Kidney (tissue), 14 donors: Measurements from ENCODE around the gene PPP2R2C. TPM values are rescaled to one million over a fixed set of nuclear protein-coding genes. Genes with fewer than 3 reads are reported as not detected.

Source experiments
- DNase-seq, 5 donors: peaks; one replicate each; pipeline ENCODE4 v3.0.0-alpha.2; 2013 to 2020
- FAIRE-seq: peaks from 2 replicates; lab custom pipeline; 2012; peaks lifted over from hg19 to GRCh38; lab: Jason Lieb, UNC
- H3K27ac ChIP-seq, 2 donors: one replicate each; pipeline ENCODE4 v1.7.0; 2013; ENCODE audit warnings: low read depth in 2 of 2, low read length in 2 of 2, inconsistent platforms in 1 of 2
- H3K27me3 ChIP-seq: one replicate; pipeline ENCODE4 v1.7.1; 2013; ENCODE audit warnings: low read length, inconsistent platforms; ENCODE audit not compliant: control insufficient read depth, insufficient read depth
- H3K36me3 ChIP-seq, 3 donors: one replicate each; pipeline versions ENCODE4 v1.7.0 to v1.7.1; 2013; ENCODE audit warnings: low read length in 3 of 3, control low read depth in 1 of 3, inconsistent platforms in 1 of 3; ENCODE audit not compliant: insufficient read depth in 3 of 3, control insufficient read depth in 2 of 3
- H3K4me1 ChIP-seq, 3 donors: one replicate each; pipeline versions ENCODE4 v1.7.0 to v1.7.1; 2013; ENCODE audit warnings: low read length in 3 of 3, inconsistent platforms in 1 of 3, low read depth in 1 of 3; ENCODE audit not compliant: control insufficient read depth in 2 of 3, insufficient read depth in 2 of 3
- H3K4me3 ChIP-seq, 3 donors: one replicate each; pipeline versions ENCODE4 v1.7.0 to v1.8.1; 2013; ENCODE audit warnings: low read length in 3 of 3, control low read depth in 1 of 3, inconsistent platforms in 1 of 3
- H3K9ac ChIP-seq, 3 donors: one replicate each; pipeline versions ENCODE4 v1.7.0 to v1.7.1; 2013; ENCODE audit warnings: low read length in 3 of 3, control low read depth in 1 of 3, inconsistent platforms in 1 of 3
- H3K9me3 ChIP-seq, 3 donors: one replicate each; pipeline versions ENCODE4 v1.7.0 to v1.7.1; 2013; ENCODE audit warnings: low read length in 3 of 3, control low read depth in 1 of 3, inconsistent platforms in 1 of 3; ENCODE audit not compliant: control insufficient read depth in 2 of 3, insufficient read depth in 1 of 3
- intact Hi-C: fragments of 100-400 bp; cut with DNase I; formaldehyde crosslinking; loops from one replicate; pipeline ENCODE4 v1.11.1; 2022
- polyA plus RNA-seq: library from polyadenylated mRNA; stranded (reverse); fragments of 350-450 nt; fragmentation: Illumina TruSeq; extraction: RNeasy Lipid Tissue Mini Kit (QIAGEN cat#74804); gene quantifications from one replicate; pipeline ENCODE4 v1.2.3, GENCODE V29; 2014; ENCODE audit warnings: low read depth, low replicate concordance; ENCODE audit not compliant: insufficient read depth
- total RNA-seq: library from RNA; stranded (reverse); fragmentation: NEBNext Ultra II Directional; extraction: Animal tissue kit (Norgen Biotek cat#: 25700); gene quantifications from one replicate; pipeline ENCODE4 v1.2.1, GENCODE V29; 2021
- TF ChIP-seq, protein P1 (sequence below): IDR thresholded peaks from 3 replicates; pipeline ENCODE4 v1.5.1; 2012; ENCODE audit warnings: mild to moderate bottlenecking, moderate library complexity, borderline replicate concordance; ENCODE audit not compliant: insufficient read depth; ENCODE audit errors: extremely low read depth
- donor health status: control.
- donor health status: control.
- donor health status: control.
- donor health status: control.
- donor health status: control.
- donor health status: DM: yes; HTN: yes; CAD: no.
- donor health status: Normal renal cell carcinoma (clear cell type).

Gene PPP2R2C
- total and polyA plus RNA-seq, 2 donors from 2014 or later: 0.39 to 0.82 TPM

DNA sequence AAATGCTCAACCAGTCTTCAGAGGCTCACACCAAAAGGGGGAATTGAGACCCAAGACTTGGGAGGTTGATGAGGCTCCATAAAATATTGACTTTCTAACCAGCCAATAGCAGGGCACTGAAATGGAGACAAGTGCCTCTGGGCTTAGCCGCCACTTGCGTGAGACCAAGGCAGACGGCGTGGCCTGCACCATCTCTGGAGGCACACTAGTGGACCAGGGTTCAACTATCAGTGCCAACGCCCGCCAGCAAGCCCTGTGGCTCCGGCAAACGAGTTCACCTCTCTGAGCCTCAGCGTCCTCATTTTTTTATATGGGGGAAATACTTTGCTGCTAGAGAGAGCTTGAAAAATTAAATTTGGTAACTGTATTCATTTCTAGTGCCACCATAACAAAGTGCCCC, 50.3 kb downstream of the PPP2R2C start:
- H3K9ac ChIP-seq: no peak overlapping the region
- H3K27ac ChIP-seq: no peak overlapping the region
- H3K4me1 ChIP-seq: no peaks in the 10 kb centered on the region
- no peaks in the 10 kb centered on the region for H3K27me3 ChIP-seq
- DNase-seq: peak in 1 of 5 donors; percentile 45
- H3K36me3 ChIP-seq: no peaks in the 10 kb centered on the region
- TF ChIP-seq, protein P1, sequence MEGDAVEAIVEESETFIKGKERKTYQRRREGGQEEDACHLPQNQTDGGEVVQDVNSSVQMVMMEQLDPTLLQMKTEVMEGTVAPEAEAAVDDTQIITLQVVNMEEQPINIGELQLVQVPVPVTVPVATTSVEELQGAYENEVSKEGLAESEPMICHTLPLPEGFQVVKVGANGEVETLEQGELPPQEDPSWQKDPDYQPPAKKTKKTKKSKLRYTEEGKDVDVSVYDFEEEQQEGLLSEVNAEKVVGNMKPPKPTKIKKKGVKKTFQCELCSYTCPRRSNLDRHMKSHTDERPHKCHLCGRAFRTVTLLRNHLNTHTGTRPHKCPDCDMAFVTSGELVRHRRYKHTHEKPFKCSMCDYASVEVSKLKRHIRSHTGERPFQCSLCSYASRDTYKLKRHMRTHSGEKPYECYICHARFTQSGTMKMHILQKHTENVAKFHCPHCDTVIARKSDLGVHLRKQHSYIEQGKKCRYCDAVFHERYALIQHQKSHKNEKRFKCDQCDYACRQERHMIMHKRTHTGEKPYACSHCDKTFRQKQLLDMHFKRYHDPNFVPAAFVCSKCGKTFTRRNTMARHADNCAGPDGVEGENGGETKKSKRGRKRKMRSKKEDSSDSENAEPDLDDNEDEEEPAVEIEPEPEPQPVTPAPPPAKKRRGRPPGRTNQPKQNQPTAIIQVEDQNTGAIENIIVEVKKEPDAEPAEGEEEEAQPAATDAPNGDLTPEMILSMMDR: no peak
- intact Hi-C loops: no loop called here
- H3K4me3 ChIP-seq: no peak overlapping the region
- H3K9me3 ChIP-seq: no peaks in the 10 kb centered on the region
- FAIRE-seq: no peak

DNA sequence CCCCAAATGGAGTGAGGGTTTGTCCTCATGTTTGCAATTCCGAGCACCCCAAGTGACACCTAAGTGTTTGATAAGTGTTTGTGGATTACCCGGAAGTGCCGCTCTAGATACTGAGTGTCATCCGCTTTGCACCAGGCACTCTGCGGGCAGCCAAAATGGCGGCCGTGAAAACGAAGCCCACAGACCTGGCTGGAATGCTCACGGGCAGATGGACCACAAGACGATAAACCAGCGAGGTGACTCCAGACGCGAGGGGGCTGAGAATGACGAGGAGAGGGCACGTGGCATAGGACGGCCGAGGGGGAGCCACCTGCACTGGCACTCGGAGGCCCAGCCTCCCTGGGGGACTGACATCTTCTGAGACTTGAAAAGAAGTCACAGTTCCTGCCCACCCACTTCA, 51.0 kb downstream of the PPP2R2C start:
- no peak for FAIRE-seq
- Histone ChIP-seq H3K27me3 (no peaks in the 10 kb centered on the region), H3K36me3 (no peaks in the 10 kb centered on the region), H3K9ac (no peak overlapping the region), H3K4me1 (no peaks in the 10 kb centered on the region), H3K27ac (no peak overlapping the region), H3K9me3 (no peaks in the 10 kb centered on the region), H3K4me3 (no peak overlapping the region)
- peak in 1 of 5 donors; percentile 63 for DNase-seq
- TF ChIP-seq, protein P1: no peak
- intact Hi-C loops: no loop called here

DNA sequence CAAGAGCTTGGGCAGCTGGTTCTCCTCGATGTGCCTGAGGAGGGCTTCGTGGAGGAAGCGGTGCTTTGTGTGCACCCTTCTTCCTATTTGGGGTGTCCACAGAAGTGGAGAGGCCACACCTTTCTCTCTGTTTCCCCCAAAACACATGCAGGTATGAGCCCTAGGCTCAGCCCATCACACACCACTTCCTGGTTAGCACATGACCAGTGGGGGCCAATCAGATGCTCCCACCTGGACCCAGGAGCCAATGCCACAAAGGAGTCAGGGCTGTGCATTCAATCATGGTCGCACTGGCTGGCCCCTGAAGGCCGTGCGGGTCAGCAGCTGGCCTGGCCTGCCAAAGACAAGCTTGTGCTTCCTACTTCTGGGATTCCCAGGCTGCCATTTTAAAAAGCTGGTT, 51.4 kb downstream of the PPP2R2C start:
- no peak overlapping the region for H3K9ac ChIP-seq
- no peaks in the 10 kb centered on the region for H3K4me1 ChIP-seq
- H3K27ac ChIP-seq: no peak overlapping the region
- no peak for FAIRE-seq
- DNase-seq: peak in 1 of 5 donors; percentile 32
- H3K36me3 ChIP-seq: no peaks in the 10 kb centered on the region
- no peak overlapping the region for H3K4me3 ChIP-seq
- intact Hi-C loops: no loop called here
- TF ChIP-seq, protein P1: no peak
- no peaks in the 10 kb centered on the region for H3K27me3 ChIP-seq
- H3K9me3 ChIP-seq: no peaks in the 10 kb centered on the region

DNA sequence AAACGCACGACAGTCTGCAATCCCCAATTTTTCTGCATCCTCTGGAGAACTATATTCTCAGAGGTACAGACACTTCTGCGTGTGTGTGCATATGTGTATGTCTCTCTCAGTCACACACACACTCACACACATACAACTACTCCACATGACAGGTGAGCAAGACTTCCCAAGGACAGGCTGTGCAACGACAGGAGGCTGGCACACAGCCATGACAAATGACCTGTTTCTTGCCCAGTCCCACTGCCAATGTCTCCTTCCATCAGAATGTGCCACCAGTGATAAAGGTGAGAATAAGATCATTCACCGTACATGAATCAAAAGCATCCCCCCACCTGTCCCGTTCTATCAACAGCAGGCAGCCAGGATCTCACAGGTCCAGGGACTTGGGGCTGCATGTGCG, 52.4 kb downstream of the PPP2R2C start:
- intact Hi-C loops: no loop called here
- Histone ChIP-seq H3K27me3 (no peaks in the 10 kb centered on the region), H3K27ac (no peak overlapping the region), H3K36me3 (no peaks in the 10 kb centered on the region), H3K4me1 (no peaks in the 10 kb centered on the region), H3K4me3 (no peak overlapping the region), H3K9me3 (no peaks in the 10 kb centered on the region), H3K9ac (no peak overlapping the region)
- FAIRE-seq (no peak), DNase-seq (no peak)
- TF ChIP-seq, protein P1: no peak
